HUES64 (cell line): ENCODE measurements around the gene BAK1.
A peak's percentile ranks its signal among the peaks of the same experiment; 100 is the strongest.

ENCODE experiments used
- H3K27ac ChIP-seq: 2 replicates; pipeline ENCODE4 v1.7.0; 2013; ENCODE audit warnings: low read depth, low read length, inconsistent platforms
- H3K27me3 ChIP-seq: 2 replicates; pipeline ENCODE4 v1.6.1; 2013; ENCODE audit warnings: mild to moderate bottlenecking, low read length; ENCODE audit not compliant: insufficient read depth
- H3K36me3 ChIP-seq: 2 replicates; pipeline ENCODE4 v1.6.1; 2013; ENCODE audit warnings: mild to moderate bottlenecking, low read length; ENCODE audit not compliant: insufficient read depth
- H3K4me1 ChIP-seq: 2 replicates; pipeline ENCODE4 v1.6.1; 2013; ENCODE audit warnings: mild to moderate bottlenecking, low read length, moderate library complexity; ENCODE audit not compliant: insufficient read depth
- H3K4me3 ChIP-seq: 2 replicates; pipeline ENCODE4 v1.5.1; 2013; ENCODE audit warnings: mild to moderate bottlenecking, low read length, moderate library complexity
- H3K9ac ChIP-seq: 2 replicates; pipeline ENCODE4 v1.6.1; 2013; ENCODE audit warnings: mild to moderate bottlenecking, low read depth, low read length
- H3K9me3 ChIP-seq: 2 replicates; pipeline ENCODE4 v1.6.1; 2013; ENCODE audit warnings: low read depth, low read length; ENCODE audit not compliant: insufficient read depth
- WGBS: fragments of 150-250, 120-280 bp; methylation state at CpG from one replicate; pipeline ENCODE4 v1.1.7; 2013; ENCODE audit warnings: missing lambda C conversion rate; 5-methylcytosine and 5-hydroxymethylcytosine counted together

The BAK1 gene

DNA sequence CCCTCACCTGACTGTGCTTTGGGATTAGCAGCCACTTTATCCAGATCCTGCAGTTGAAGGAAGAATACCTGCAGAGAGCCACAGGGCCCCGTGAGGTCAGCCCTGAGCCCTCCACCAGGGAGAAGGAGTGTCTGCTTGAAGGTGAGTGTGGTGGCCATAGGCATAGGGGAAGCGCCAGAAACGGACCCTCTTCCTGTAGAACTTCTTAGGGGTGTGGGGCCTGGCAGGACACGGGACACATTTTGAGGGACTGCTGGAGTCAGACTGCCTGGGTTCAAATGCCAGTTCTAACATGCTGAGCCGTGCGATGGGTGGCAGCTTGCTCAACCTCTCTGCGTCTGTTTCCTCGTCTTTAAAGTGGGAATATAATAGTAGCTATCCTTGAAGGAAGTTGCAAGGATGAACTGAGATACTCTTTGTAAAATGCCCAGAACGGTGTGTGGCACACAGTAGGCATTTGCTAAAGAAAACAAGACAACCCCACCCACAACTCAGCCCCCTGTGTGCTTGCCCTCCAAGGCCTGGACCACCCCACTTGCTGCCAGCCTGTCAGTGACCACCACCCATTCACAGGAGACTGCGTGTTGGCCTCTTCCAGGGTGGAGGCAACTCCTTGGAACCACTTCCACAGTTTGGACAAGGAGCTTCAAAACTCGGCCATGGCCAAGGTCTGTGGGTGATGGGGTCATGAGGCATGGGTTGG lies 4.8 kb upstream of the BAK1 start:
- H3K9ac ChIP-seq, result no peak overlapping the region
- no peak overlapping the region for H3K27ac ChIP-seq
- no peaks in the 10 kb centered on the region for H3K9me3 ChIP-seq
- no peaks in the 10 kb centered on the region for H3K27me3 ChIP-seq
- no peak overlapping the region for H3K4me3 ChIP-seq
- H3K36me3 ChIP-seq, result no peaks in the 10 kb centered on the region
- H3K4me1 ChIP-seq, result peaks cover 4% of the 10 kb centered on the region
- 91% methylated on average over 11 of the region's 11 CpGs for WGBS

DNA sequence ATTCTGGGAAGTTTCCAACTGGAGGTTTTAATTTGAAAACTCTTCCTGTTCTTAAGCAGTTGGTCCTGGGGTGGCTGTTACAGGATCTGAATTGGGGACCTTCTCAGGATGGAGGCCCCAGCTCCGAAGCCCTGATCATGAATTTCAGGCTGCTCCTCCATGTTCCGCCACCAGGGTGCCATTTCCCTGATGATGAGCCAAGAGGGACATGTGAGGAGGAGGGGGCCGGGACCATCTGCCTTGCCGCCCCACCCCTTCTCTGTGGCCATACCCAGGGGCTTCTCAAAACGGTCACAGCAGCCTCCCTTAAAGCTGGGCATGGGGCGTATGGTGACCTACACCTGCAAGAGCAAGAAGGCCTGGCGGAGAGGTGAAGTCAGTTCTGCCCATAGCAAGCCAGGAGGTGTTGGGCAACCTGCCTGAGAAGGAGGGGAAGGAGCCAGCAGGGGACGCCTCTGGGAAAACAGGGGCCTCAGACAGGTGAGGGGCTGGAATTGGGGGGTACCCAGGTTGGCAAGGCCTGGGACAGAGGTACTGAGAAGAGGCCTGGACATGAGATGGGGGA lies 3.6 kb upstream of the BAK1 start:
- no peaks in the 10 kb centered on the region for H3K9me3 ChIP-seq
- 73% methylated on average over 8 of the region's 8 CpGs for WGBS
- H3K4me3 ChIP-seq, result no peak overlapping the region
- H3K27ac ChIP-seq, result no peak overlapping the region
- no peak overlapping the region for H3K9ac ChIP-seq
- H3K4me1 ChIP-seq, result 0 out of 2 replicates have a peak, but pooled peaks cover 2% of the 10 kb centered on the region
- H3K36me3 ChIP-seq, result no peaks in the 10 kb centered on the region
- no peaks in the 10 kb centered on the region for H3K27me3 ChIP-seq

- Histone ChIP-seq H3K36me3 (peaks cover 19% of the 10 kb centered on the region), H3K27me3 (no peaks in the 10 kb centered on the region), H3K4me1 (0 out of 2 replicates have a peak, but pooled peaks cover 2% of the 10 kb centered on the region), H3K27ac (no peak overlapping the region), H3K9me3 (no peaks in the 10 kb centered on the region), H3K9ac (no peak overlapping the region), H3K4me3 (no peak overlapping the region)
- 96% methylated on average over 5 of the region's 5 CpGs for WGBS
Measured at GRCh38 chr6:33581186-33581585, 1.1 kb upstream of the BAK1 start.

DNA sequence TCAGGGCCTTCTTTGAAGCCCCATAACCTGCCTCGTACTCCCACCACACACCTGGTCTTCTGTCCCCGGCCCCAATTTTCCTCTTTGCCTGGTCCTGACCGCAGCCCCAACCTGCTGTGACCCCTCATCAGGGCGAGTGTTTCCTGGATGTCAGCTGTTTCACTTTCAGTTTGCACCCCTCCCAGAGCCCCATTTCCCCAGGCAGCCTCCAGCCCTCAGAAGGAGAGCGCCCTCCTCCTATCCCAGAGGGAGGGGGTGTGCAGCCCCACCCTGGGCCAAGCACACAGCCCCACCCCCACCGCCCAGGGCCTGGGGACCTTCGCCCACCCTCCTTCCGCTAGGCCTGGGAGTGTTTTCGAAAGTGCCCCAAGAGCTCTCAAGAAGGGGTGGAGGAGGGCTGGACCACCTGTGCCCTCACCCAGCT lies 1.5 kb downstream of the BAK1 start:
- Histone ChIP-seq H3K36me3 (peaks cover 40% of the 10 kb centered on the region), H3K4me3 (peak overlapping the region; percentile 94; the same call in 1 of the 2 replicates), H3K27me3 (no peaks in the 10 kb centered on the region), H3K4me1 (0 out of 2 replicates have a peak, but pooled peaks cover 2% of the 10 kb centered on the region), H3K9ac (no peak overlapping the region), H3K27ac (no peak overlapping the region), H3K9me3 (no peaks in the 10 kb centered on the region)
- WGBS, result 92% methylated on average over 6 of the region's 9 CpGs

DNA sequence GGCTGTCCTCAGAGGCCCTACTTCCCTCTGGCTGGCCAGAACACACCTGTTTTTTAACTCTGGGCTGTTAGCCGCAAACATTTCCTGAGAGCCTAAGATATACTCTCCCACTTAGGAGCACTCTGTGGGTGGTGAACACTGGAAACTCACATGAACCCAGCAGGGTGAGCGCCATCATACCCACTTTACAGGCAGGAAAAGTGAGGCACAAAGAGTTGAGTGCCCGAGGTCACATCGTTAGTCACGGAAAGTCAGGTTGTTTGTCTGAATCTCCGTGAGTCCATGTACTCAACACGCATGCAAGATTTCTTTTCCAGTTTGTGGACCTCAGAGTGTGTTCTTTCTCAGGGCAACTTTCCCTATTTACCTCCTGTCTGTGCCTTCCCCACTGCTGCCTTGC lies 1.9 kb downstream of the BAK1 start:
- Histone ChIP-seq H3K9ac (no peak overlapping the region), H3K36me3 (peaks cover 40% of the 10 kb centered on the region), H3K4me1 (0 out of 2 replicates have a peak, but pooled peaks cover 2% of the 10 kb centered on the region), H3K27ac (no peak overlapping the region), H3K4me3 (no peak overlapping the region), H3K9me3 (no peaks in the 10 kb centered on the region), H3K27me3 (no peaks in the 10 kb centered on the region)
- 96% methylated on average over 7 of the region's 7 CpGs for WGBS

- H3K9me3 ChIP-seq, result no peaks in the 10 kb centered on the region
- H3K4me3 ChIP-seq, result no peak overlapping the region
- WGBS, result 94% methylated on average over 6 of the region's 6 CpGs
- 0 out of 2 replicates have a peak, but pooled peaks cover 2% of the 10 kb centered on the region for H3K4me1 ChIP-seq
- H3K36me3 ChIP-seq, result peaks cover 40% of the 10 kb centered on the region
- no peak overlapping the region for H3K9ac ChIP-seq
- H3K27me3 ChIP-seq, result no peaks in the 10 kb centered on the region
- H3K27ac ChIP-seq, result no peak overlapping the region
Measured at GRCh38 chr6:33577718-33578117, 2.4 kb downstream of the BAK1 start.

DNA sequence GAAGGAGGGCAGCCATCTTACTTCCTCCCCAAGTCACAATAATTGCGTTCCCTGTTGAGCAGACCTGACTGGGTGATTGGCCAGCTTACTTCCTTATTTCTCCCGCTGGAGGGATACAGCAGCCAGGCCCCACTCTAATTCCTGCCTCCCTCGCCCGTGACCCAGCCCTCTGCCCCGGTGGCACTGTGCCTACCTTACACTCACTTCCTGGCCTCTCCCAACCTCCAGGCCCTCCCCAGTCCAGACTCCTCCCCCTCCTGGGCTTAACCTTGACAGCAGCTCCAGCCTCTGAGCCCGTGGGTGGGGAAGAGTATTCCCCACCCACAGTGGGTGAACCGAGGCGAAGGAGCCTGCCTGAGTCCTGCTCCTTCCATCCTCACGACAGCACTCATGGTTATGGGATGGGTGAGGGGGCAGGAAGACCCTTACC lies 3.0 kb downstream of the BAK1 start:
- Histone ChIP-seq H3K9ac (no peak overlapping the region), H3K27ac (no peak overlapping the region), H3K4me3 (no peak overlapping the region), H3K4me1 (0 out of 2 replicates have a peak, but pooled peaks cover 2% of the 10 kb centered on the region), H3K36me3 (peaks cover 40% of the 10 kb centered on the region), H3K27me3 (no peaks in the 10 kb centered on the region), H3K9me3 (no peaks in the 10 kb centered on the region)
- 91% methylated on average over 9 of the region's 9 CpGs for WGBS

- H3K9ac ChIP-seq, result no peak overlapping the region
- no peaks in the 10 kb centered on the region for H3K9me3 ChIP-seq
- no peaks in the 10 kb centered on the region for H3K27me3 ChIP-seq
- no peak overlapping the region for H3K27ac ChIP-seq
- 96% methylated on average over 11 of the region's 11 CpGs for WGBS
- H3K36me3 ChIP-seq, result peaks cover 40% of the 10 kb centered on the region
- H3K4me3 ChIP-seq, result no peak overlapping the region
- 0 out of 2 replicates have a peak, but pooled peaks cover 2% of the 10 kb centered on the region for H3K4me1 ChIP-seq
Measured at GRCh38 chr6:33576668-33577067, 3.4 kb downstream of the BAK1 start.

- Histone ChIP-seq H3K4me3 (no peak overlapping the region), H3K4me1 (0 out of 2 replicates have a peak, but pooled peaks cover under 1% of the 10 kb centered on the region), H3K36me3 (peaks cover 40% of the 10 kb centered on the region), H3K27me3 (no peaks in the 10 kb centered on the region), H3K9me3 (no peaks in the 10 kb centered on the region), H3K9ac (no peak overlapping the region), H3K27ac (no peak overlapping the region)
- WGBS, result 95% methylated on average over 8 of the region's 8 CpGs
Measured at GRCh38 chr6:33575211-33575610, 4.9 kb downstream of the BAK1 start.

DNA sequence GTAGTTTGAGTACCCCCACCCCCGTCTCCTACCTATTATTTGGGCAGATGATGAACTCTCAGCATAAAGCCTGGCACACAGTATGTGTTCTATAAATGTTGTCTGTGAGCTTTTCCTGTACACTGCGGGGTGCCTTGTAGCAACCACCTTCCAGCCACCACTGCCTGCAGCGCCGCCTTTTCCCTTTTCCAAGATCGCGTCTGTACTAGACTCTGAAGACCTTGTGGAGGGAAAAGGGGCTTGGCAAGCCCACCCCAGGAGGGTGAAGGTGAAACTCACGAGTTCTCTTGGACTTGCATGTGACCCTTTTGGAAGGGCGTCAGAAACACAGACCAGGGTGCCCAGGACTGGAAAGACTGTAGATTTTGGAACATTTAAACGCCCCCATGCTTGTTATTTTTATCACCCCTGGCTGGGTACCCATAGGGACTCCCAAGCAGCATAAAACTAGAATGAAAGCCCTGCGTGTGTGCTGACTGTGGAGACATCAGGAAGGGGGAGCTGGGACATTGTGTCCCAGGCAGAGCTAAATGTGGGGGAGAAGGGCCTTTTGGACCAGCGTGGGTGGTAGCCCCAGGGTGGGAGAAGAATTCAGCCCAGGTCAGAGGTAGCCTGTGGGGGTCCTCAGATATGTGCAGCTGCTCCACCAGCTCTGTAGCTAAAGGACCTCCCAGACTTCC lies 8.3 kb downstream of the BAK1 start:
- H3K36me3 ChIP-seq, result peaks cover 24% of the 10 kb centered on the region
- H3K9ac ChIP-seq, result peak overlapping the region; percentile 62; the same call in 1 of the 2 replicates
- H3K4me3 ChIP-seq, result peak overlapping the region; percentile 66
- H3K27ac ChIP-seq, result no peak overlapping the region
- no peaks in the 10 kb centered on the region for H3K27me3 ChIP-seq
- no peaks in the 10 kb centered on the region for H3K9me3 ChIP-seq
- no peaks in the 10 kb centered on the region for H3K4me1 ChIP-seq
- 72% methylated on average over 11 of the region's 11 CpGs for WGBS
